Stomach smooth muscle (tissue), 2 donors: ENCODE data around the gene SYTL2.
A peak's percentile ranks its signal among the peaks of the same experiment; 100 is the strongest.

Experiments
- H3K27ac ChIP-seq: one replicate; pipeline ENCODE4 v1.7.0; 2013; ENCODE audit warnings: mild to moderate bottlenecking, low read length, inconsistent platforms
- H3K27me3 ChIP-seq, 2 donors: one replicate each; pipeline ENCODE4 v1.7.0; 2013; ENCODE audit warnings: low read length in 2 of 2; ENCODE audit not compliant: insufficient read depth in 2 of 2, control insufficient read depth in 1 of 2
- H3K36me3 ChIP-seq, 2 donors: one replicate each; pipeline ENCODE4 v1.7.0; 2013; ENCODE audit warnings: low read length in 2 of 2; ENCODE audit not compliant: control insufficient read depth in 2 of 2, insufficient read depth in 2 of 2
- H3K4me1 ChIP-seq: one replicate; pipeline ENCODE4 v1.7.0; 2013; ENCODE audit warnings: low read length; ENCODE audit not compliant: control insufficient read depth, insufficient read depth
- H3K4me3 ChIP-seq, 2 donors: one replicate each; pipeline ENCODE4 v1.7.0; 2013; ENCODE audit warnings: low read length in 2 of 2
- H3K9ac ChIP-seq, 2 donors: one replicate each; pipeline ENCODE4 v1.7.0; 2013; ENCODE audit warnings: low read length in 2 of 2, mild to moderate bottlenecking in 1 of 2
- H3K9me3 ChIP-seq, 2 donors: one replicate each; pipeline ENCODE4 v1.7.0; 2013; ENCODE audit warnings: low read length in 2 of 2; ENCODE audit not compliant: control insufficient read depth in 2 of 2
- donor health status: healthy.
- donor health status: Pancreatic carcinoma.

Gene SYTL2

DNA sequence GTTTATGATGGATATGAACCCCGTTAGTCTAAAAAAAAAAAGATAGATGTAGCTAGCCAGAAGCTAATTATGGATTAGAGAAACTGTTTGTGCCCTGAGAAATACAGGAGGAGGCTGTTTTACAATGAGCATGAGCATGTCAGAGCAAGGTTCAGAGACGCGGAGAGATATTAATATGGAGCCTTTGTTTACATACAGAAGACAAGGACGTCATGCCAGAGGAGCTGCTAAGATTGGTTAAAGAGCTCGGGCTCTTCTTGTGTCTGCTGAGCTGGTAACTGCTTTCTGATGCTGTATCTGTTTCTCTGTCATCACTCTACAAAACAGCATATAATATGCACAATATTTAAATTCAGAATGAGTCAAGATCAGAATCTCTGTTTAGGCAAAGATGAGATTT lies 100.0 kb downstream of the SYTL2 start:
- Histone ChIP-seq H3K9me3 (no peaks in the 10 kb centered on the region), H3K4me3 (no peak overlapping the region), H3K27me3 (no peaks in the 10 kb centered on the region), H3K4me1 (no peaks in the 10 kb centered on the region), H3K9ac (no peak overlapping the region), H3K27ac (no peak overlapping the region), H3K36me3 (no peaks in the 10 kb centered on the region)

GRCh38 chr11:85709941-85710702 lies 100.8 kb downstream of the SYTL2 start:
- H3K9me3 ChIP-seq, result no peaks in the 10 kb centered on the region
- H3K4me1 ChIP-seq, result no peaks in the 10 kb centered on the region
- H3K27me3 ChIP-seq, result no peaks in the 10 kb centered on the region
- H3K36me3 ChIP-seq, result no peaks in the 10 kb centered on the region
- H3K4me3 ChIP-seq, result no peak overlapping the region
- no peak overlapping the region for H3K27ac ChIP-seq
- H3K9ac ChIP-seq, result no peak overlapping the region

DNA sequence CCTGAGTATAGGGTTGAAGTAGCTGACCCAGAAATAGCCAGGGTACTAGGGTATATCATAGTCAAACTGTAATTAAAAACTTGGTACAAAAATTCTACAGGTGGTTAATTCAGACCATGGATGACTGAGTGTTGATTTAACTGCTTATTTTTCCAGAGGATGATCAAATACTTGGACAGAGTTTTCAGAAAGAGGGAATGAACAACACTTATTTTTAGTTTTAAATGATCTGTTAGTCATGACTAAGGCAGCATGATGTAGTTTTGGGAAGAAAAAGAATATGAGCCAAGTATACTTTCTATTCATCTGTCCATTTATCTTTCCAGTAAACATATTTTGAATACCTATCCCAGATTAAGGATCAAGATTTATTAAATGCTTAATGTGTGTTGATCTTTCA lies 105.1 kb downstream of the SYTL2 start:
- Histone ChIP-seq H3K9ac (no peak overlapping the region), H3K4me3 (no peak overlapping the region), H3K9me3 (no peaks in the 10 kb centered on the region), H3K27me3 (no peaks in the 10 kb centered on the region), H3K36me3 (no peaks in the 10 kb centered on the region), H3K27ac (no peak overlapping the region), H3K4me1 (no peaks in the 10 kb centered on the region)

DNA sequence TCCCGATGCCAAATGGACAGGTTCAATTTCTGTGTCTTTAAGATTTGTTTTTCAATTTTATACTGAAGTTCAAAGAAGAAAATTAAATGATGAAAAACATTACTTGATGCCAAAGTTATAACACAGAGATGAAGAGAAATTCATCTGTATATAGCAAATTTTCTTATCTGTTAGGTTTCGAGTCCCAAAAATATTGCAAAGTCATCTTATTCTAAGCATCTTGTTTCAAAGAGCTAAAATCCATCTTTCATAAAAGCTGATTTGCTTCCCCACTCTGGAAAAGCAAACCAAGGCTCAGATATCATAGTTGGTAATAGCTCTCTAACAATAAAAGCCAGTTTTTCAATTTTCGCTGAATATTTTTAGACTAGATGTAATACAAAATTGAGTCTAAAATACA lies 106.0 kb downstream of the SYTL2 start:
- H3K27ac ChIP-seq, result no peak overlapping the region
- H3K9ac ChIP-seq, result no peak overlapping the region
- H3K36me3 ChIP-seq, result no peaks in the 10 kb centered on the region
- no peaks in the 10 kb centered on the region for H3K4me1 ChIP-seq
- no peak overlapping the region for H3K4me3 ChIP-seq
- no peaks in the 10 kb centered on the region for H3K9me3 ChIP-seq
- no peaks in the 10 kb centered on the region for H3K27me3 ChIP-seq

- H3K36me3 ChIP-seq, result peaks cover 0 to 12% of the 10 kb centered on the region in 2 donors
- H3K27me3 ChIP-seq, result no peaks in the 10 kb centered on the region
- H3K27ac ChIP-seq, result no peak overlapping the region
- H3K9ac ChIP-seq, result no peak overlapping the region
- H3K9me3 ChIP-seq, result no peaks in the 10 kb centered on the region
- H3K4me3 ChIP-seq, result no peak overlapping the region
- H3K4me1 ChIP-seq, result no peaks in the 10 kb centered on the region
Observed at GRCh38 chr11:85699957-85700741, 110.8 kb downstream of the SYTL2 start.

DNA sequence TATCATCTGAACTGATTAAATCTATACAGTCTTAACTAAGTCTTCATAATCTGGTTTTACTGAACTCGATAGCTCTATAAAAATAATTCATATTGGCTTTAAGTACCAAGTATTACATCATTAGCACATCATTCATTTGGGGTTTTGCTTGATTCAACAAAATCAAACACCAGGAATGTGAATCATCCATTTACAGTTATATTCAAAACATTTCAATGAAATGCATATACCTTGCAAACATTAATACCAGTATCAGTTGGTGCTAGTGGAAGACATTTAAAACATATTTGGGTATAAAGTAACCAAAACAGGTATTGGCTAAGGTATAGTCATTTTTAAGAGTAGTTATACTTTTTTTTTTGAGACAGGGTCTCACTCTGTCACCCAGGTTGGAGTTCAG lies 112.7 kb downstream of the SYTL2 start:
- Histone ChIP-seq H3K9ac (no peak overlapping the region), H3K4me3 (no peak overlapping the region), H3K27ac (no peak overlapping the region), H3K9me3 (no peaks in the 10 kb centered on the region), H3K27me3 (no peaks in the 10 kb centered on the region), H3K36me3 (peaks cover 0 to 12% of the 10 kb centered on the region in 2 donors), H3K4me1 (no peaks in the 10 kb centered on the region)

DNA sequence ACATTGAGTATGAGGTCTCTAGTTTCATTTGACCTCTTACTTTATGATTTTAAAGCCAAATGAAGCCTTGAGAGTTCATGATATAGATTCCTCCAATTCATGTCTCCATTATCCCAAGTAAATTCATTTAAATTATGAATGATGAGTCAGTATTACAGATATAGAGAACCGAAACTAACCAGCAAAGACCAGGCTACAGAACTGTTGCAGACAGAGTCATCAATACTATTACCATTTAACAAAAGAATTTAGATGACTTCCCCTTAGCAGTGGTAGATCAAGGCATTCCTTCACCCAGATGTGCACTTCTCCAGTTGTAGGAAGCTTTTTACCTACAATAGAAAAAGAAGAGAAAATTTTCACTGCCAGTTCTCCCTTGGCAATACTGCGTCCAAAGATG lies 113.2 kb downstream of the SYTL2 start:
- Histone ChIP-seq H3K27ac (no peak overlapping the region), H3K36me3 (peaks cover 0 to 12% of the 10 kb centered on the region in 2 donors), H3K4me3 (no peak overlapping the region), H3K9me3 (no peaks in the 10 kb centered on the region), H3K27me3 (no peaks in the 10 kb centered on the region), H3K4me1 (no peaks in the 10 kb centered on the region), H3K9ac (no peak overlapping the region)

GRCh38 chr11:85695546-85695945 lies 115.4 kb downstream of the SYTL2 start:
- no peaks in the 10 kb centered on the region for H3K27me3 ChIP-seq
- no peak overlapping the region for H3K4me3 ChIP-seq
- no peaks in the 10 kb centered on the region for H3K9me3 ChIP-seq
- H3K27ac ChIP-seq, result no peak overlapping the region
- peak overlapping the region in 1 of 2 donors; percentile 9 for H3K9ac ChIP-seq
- no peaks in the 10 kb centered on the region for H3K4me1 ChIP-seq
- peaks cover 0 to 12% of the 10 kb centered on the region in 2 donors for H3K36me3 ChIP-seq

DNA sequence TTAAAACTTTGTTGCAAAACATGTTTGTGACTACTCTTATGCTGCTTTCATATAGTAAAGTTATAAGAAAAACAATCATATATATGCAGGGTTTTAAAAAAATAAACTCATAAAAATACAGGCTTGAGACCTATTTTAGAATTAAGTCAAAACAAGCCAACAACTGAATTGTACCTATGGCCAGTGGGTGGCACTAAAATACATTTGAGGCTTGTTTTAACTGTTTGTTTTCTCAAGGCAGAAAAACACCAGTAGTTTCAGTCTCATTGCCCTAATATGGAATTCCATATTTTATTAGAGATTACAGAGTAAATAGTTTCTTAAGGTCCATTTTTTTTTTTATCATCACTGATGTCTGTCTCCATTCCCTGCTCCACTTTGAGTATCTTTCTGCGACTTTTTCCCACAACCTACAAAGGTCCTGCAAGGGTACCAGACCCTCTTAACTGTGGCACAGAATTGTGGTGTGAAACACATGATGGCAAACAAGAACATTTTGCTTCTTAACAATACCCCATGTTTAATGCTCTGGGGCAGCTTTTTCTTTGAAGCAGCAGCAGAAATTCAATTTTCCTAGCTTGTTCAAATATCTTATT lies 116.5 kb downstream of the SYTL2 start:
- Histone ChIP-seq H3K36me3 (peaks cover 0 to 12% of the 10 kb centered on the region in 2 donors), H3K27ac (no peak overlapping the region), H3K4me3 (no peak overlapping the region), H3K9ac (no peak overlapping the region), H3K4me1 (no peaks in the 10 kb centered on the region), H3K9me3 (no peaks in the 10 kb centered on the region), H3K27me3 (no peaks in the 10 kb centered on the region)

- peak within 1 kb of the TSS; percentile 56 for H3K27ac ChIP-seq
Observed at GRCh38 chr11:85685820-85686459, 125.0 kb downstream of the SYTL2 start, which contains the start of gene CCDC89. Gene CCDC89, minus strand, starts transcription at chr11:85686195. Its CDS starts 65 bp downstream, at chr11:85686130.

More at GRCh38 chr11:85685820-85686459, 125.0 kb downstream of the SYTL2 start, which contains the start of gene CCDC89:
- no peaks in the 10 kb centered on the region for H3K36me3 ChIP-seq
- H3K4me1 ChIP-seq, result peaks cover 33% of the 10 kb centered on the region
- H3K9ac ChIP-seq, result peak within 1 kb of the TSS; percentile 50 to 75
- no peaks in the 10 kb centered on the region for H3K27me3 ChIP-seq
- H3K4me3 ChIP-seq, result peak within 1 kb of the TSS; percentile 64 to 87
- H3K9me3 ChIP-seq, result no peaks in the 10 kb centered on the region
